ENCODE results near the gene CARF. TPM values are rescaled to one million over a fixed set of nuclear protein-coding genes. Genes with fewer than 3 reads are reported as not detected.

CARF gene
- total RNA-seq, 1 donor from 2014 or later: 12.0 TPM

- Mint-ChIP-seq H3K4me1 (no peaks in the 10 kb centered on the region), H3K27me3 (no peaks in the 10 kb centered on the region), H3K36me3 (ENCODE audit: low read depth) (no peaks in the 10 kb centered on the region), H3K9me3 (peaks cover 4% of the 10 kb centered on the region), H3K27ac (no peak overlapping the region), H3K4me3 (no peak overlapping the region)
- DNase-seq (no peak), ATAC-seq (ENCODE audit: low read depth) (no peak)
- POLR2A ChIA-PET: no interaction called here
- intact Hi-C loops (cut with micrococcal nuclease): no loop called here
- CTCF ChIA-PET: no interaction called here
- no peak for TF ChIP-seq CTCF (IDR thresholded peaks at IDR 0.05)
Observed at GRCh38 chr2:203003716-203004115, 91.6 kb downstream of the CARF start.

GRCh38 chr2:203014456-203015199 is 102.6 kb downstream of the CARF start, which contains the start of gene NBEAL1:
TSS of gene NBEAL1 (plus strand) at chr2:203014875. CDS start at chr2:203016385, 1,510 bp downstream.
- no peak for TF ChIP-seq CTCF (IDR thresholded peaks at IDR 0.05)
- Mint-ChIP-seq H3K27me3 (no peaks in the 10 kb centered on the region), H3K27ac (peak within 1 kb of the TSS; percentile 84), H3K4me1 (peaks cover 26% of the 10 kb centered on the region), H3K4me3 (peak within 1 kb of the TSS; percentile 87), H3K9me3 (no peaks in the 10 kb centered on the region), H3K36me3 (ENCODE audit: low read depth) (peaks cover 7% of the 10 kb centered on the region)
- intact Hi-C loops (cut with micrococcal nuclease): loop anchor here (1.0 to 5.0 kb wide), 8 partner anchors 103 to 1233 kb away; partner anchors contain the start of genes ABI2, BMPR2, CYP20A1 and FAM117B
- ChIA-PET POLR2A (interaction anchor here (1.0 to 2.2 kb wide), 3 partner anchors 104 to 379 kb away, joined by 3 to 10 read pairs (median 8); partner anchors contain the start of genes CYP20A1 and FAM117B), CTCF (interaction anchor here (0.8 kb wide), 1 partner anchor 144 kb away, joined by 4 read pairs; no protein-coding TSS in a partner anchor)
- DNase-seq (peak; percentile 100), ATAC-seq (ENCODE audit: low read depth) (peak; percentile 93)

- POLR2A ChIA-PET: no interaction called here
- no peak overlapping the region for H3K4me3 Mint-ChIP-seq
- no peaks in the 10 kb centered on the region for H3K9me3 Mint-ChIP-seq
- TF ChIP-seq CTCF (IDR thresholded peaks at IDR 0.05): no peak
- H3K4me1 Mint-ChIP-seq: peaks cover 26% of the 10 kb centered on the region
- CTCF ChIA-PET: no interaction called here
- no peak overlapping the region for H3K27ac Mint-ChIP-seq
- DNase-seq: no peak
- no peaks in the 10 kb centered on the region for H3K27me3 Mint-ChIP-seq
- H3K36me3 Mint-ChIP-seq (ENCODE audit: low read depth): peaks cover 7% of the 10 kb centered on the region
- intact Hi-C loops (cut with micrococcal nuclease): no loop called here
- ATAC-seq (ENCODE audit: low read depth): no peak
Observed at GRCh38 chr2:203016716-203017115, 104.6 kb downstream of the CARF start.

- no peak for ATAC-seq (ENCODE audit: low read depth)
- Mint-ChIP-seq H3K9me3 (no peaks in the 10 kb centered on the region), H3K4me3 (no peak overlapping the region), H3K27me3 (no peaks in the 10 kb centered on the region), H3K27ac (no peak overlapping the region), H3K36me3 (ENCODE audit: low read depth) (peaks cover 7% of the 10 kb centered on the region), H3K4me1 (peaks cover 26% of the 10 kb centered on the region)
- ChIA-PET POLR2A (interaction anchor here (0.6 to 0.7 kb wide), 2 partner anchors 25 to 107 kb away, joined by 3 read pairs; partner anchors contain the start of gene WDR12), CTCF (no interaction called here)
- no peak for DNase-seq
- intact Hi-C loops (cut with micrococcal nuclease): no loop called here
- TF ChIP-seq CTCF (IDR thresholded peaks at IDR 0.05): no peak
Observed at GRCh38 chr2:203018181-203018580, 106.1 kb downstream of the CARF start.

GRCh38 chr2:203019142-203019541 is 107.1 kb downstream of the CARF start:
- Mint-ChIP-seq H3K36me3 (ENCODE audit: low read depth) (peaks cover 6% of the 10 kb centered on the region), H3K27ac (no peak overlapping the region), H3K9me3 (no peaks in the 10 kb centered on the region), H3K27me3 (no peaks in the 10 kb centered on the region), H3K4me1 (peaks cover 21% of the 10 kb centered on the region), H3K4me3 (no peak overlapping the region)
- intact Hi-C loops (cut with micrococcal nuclease): no loop called here
- no peak for TF ChIP-seq CTCF (IDR thresholded peaks at IDR 0.05)
- ATAC-seq (ENCODE audit: low read depth): no peak
- POLR2A ChIA-PET: no interaction called here
- CTCF ChIA-PET: no interaction called here
- DNase-seq: no peak
